ENCODE data around the gene SIN3A. TPM values are rescaled to one million over a fixed set of nuclear protein-coding genes. Genes with fewer than 3 reads are reported as not detected.

Gene SIN3A
- total and polyA plus RNA-seq, 9 of the 15 experiments (the other 6 are each of a cell fraction or from before 2014, with no cell fraction given): 11.1 to 70.3 (median 25.3) TPM

GRCh38 chr15:75347222-75348033 is 104.1 kb downstream of the SIN3A start (continued):
- peak; percentile 23 for TF ChIP-seq POLR2B (IDR thresholded peaks at IDR 0.05; ENCODE audit: low read depth, partially characterized antibody)
- no peak for TF ChIP-seq CC2D1A (IDR thresholded peaks at IDR 0.05)
- no peak; the same call in 1 of the 2 replicates for TF ChIP-seq NFIC (IDR thresholded peaks at IDR 0.05)
- TF ChIP-seq HDAC8 (tag; IDR thresholded peaks at IDR 0.05): no peak
- peak; percentile 71 for TF ChIP-seq ZNF143 (CRISPR knock-in tag; IDR thresholded peaks at IDR 0.05)
- TF ChIP-seq ZBTB5 (IDR thresholded peaks at IDR 0.05): no peak
- no peak for TF ChIP-seq SRF (CRISPR knock-in tag; IDR thresholded peaks at IDR 0.05)
- TF ChIP-seq, protein P1, sequence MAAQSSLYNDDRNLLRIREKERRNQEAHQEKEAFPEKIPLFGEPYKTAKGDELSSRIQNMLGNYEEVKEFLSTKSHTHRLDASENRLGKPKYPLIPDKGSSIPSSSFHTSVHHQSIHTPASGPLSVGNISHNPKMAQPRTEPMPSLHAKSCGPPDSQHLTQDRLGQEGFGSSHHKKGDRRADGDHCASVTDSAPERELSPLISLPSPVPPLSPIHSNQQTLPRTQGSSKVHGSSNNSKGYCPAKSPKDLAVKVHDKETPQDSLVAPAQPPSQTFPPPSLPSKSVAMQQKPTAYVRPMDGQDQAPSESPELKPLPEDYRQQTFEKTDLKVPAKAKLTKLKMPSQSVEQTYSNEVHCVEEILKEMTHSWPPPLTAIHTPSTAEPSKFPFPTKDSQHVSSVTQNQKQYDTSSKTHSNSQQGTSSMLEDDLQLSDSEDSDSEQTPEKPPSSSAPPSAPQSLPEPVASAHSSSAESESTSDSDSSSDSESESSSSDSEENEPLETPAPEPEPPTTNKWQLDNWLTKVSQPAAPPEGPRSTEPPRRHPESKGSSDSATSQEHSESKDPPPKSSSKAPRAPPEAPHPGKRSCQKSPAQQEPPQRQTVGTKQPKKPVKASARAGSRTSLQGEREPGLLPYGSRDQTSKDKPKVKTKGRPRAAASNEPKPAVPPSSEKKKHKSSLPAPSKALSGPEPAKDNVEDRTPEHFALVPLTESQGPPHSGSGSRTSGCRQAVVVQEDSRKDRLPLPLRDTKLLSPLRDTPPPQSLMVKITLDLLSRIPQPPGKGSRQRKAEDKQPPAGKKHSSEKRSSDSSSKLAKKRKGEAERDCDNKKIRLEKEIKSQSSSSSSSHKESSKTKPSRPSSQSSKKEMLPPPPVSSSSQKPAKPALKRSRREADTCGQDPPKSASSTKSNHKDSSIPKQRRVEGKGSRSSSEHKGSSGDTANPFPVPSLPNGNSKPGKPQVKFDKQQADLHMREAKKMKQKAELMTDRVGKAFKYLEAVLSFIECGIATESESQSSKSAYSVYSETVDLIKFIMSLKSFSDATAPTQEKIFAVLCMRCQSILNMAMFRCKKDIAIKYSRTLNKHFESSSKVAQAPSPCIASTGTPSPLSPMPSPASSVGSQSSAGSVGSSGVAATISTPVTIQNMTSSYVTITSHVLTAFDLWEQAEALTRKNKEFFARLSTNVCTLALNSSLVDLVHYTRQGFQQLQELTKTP (IDR thresholded peaks at IDR 0.05; ENCODE audit: low read depth in 1 of 2, partially characterized antibody in 2 of 2): peak in 1 of 2 experiments; percentile 66
- TF ChIP-seq ZC3H4 (CRISPR knock-in tag; IDR thresholded peaks at IDR 0.05; ENCODE audit: borderline replicate concordance): no peak
- no peak for TF ChIP-seq ZNF41 (CRISPR knock-in tag; conservative IDR thresholded peaks at IDR 0.05)
- TF ChIP-seq ZNF699 (CRISPR knock-in tag; IDR thresholded peaks at IDR 0.05; ENCODE audit: insufficient replicate concordance): no peak
- no peak for TF ChIP-seq ASH1L (IDR thresholded peaks at IDR 0.05; ENCODE audit: borderline replicate concordance, low read depth, partially characterized antibody)
- no peak for TF ChIP-seq EP300 (IDR thresholded peaks at IDR 0.05; ENCODE audit: low read length)
- TF ChIP-seq ZNF431 (CRISPR knock-in tag; IDR thresholded peaks at IDR 0.05): peak; percentile 48; the same call in 1 of the 2 replicates
- peak; percentile 81 for TF ChIP-seq POLR2G (IDR thresholded peaks at IDR 0.05; ENCODE audit: low read depth, low read length)
- TF ChIP-seq CXXC5 (CRISPR knock-in tag; IDR thresholded peaks at IDR 0.05): peak; percentile 60
- no peak for TF ChIP-seq E4F1 (CRISPR knock-in tag; IDR thresholded peaks at IDR 0.05; ENCODE audit: borderline replicate concordance)
- no peak for TF ChIP-seq ZNF77 (CRISPR knock-in tag; IDR thresholded peaks at IDR 0.05)
- peak; percentile 75 for TF ChIP-seq SP1 (CRISPR knock-in tag; IDR thresholded peaks at IDR 0.05)

All from K562 (cell line).